Thyroid gland (tissue), 4 donors: ENCODE results near the gene KCNQ4.

Experiments
- CTCF ChIP-seq, 6 experiments: fragments of 200-600 bp in 3 of 6; fragments of 450-650 bp in 3 of 6; sonication (generic) in 3 of 6; IDR thresholded peaks; one replicate each; pipeline ENCODE4 v1.5.1; 2016 to 2019; ENCODE audit warnings: antibody characterized with exemption in 6 of 6, mild to moderate bottlenecking in 2 of 6, inconsistent platforms in 1 of 6, moderate library complexity in 1 of 6
- POLR2A ChIP-seq, 2 donors: fragments of 450-650 bp; IDR thresholded peaks; one replicate each; pipeline ENCODE4 v1.6.1; 2017; ENCODE audit warnings: antibody characterized with exemption in 2 of 2, mild to moderate bottlenecking in 2 of 2, moderate library complexity in 1 of 2

- TF ChIP-seq CTCF (IDR thresholded peaks at IDR 0.05) (peak; percentile 78 to 98 (median 90)), POLR2A (IDR thresholded peaks at IDR 0.05) (no peak)
These were observed 65.1 kb downstream of the KCNQ4 start for GRCh38 chr1:40848530-40849189.
